ENCODE measurements around the gene CD300LG.

GRCh38 chr17:43853546-43853945 lies 6.6 kb downstream of the CD300LG start:
- TF ChIP-seq, protein P1, sequence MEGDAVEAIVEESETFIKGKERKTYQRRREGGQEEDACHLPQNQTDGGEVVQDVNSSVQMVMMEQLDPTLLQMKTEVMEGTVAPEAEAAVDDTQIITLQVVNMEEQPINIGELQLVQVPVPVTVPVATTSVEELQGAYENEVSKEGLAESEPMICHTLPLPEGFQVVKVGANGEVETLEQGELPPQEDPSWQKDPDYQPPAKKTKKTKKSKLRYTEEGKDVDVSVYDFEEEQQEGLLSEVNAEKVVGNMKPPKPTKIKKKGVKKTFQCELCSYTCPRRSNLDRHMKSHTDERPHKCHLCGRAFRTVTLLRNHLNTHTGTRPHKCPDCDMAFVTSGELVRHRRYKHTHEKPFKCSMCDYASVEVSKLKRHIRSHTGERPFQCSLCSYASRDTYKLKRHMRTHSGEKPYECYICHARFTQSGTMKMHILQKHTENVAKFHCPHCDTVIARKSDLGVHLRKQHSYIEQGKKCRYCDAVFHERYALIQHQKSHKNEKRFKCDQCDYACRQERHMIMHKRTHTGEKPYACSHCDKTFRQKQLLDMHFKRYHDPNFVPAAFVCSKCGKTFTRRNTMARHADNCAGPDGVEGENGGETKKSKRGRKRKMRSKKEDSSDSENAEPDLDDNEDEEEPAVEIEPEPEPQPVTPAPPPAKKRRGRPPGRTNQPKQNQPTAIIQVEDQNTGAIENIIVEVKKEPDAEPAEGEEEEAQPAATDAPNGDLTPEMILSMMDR (conservative IDR thresholded peaks at IDR 0.05; ENCODE audit: low read depth in 2 of 2): no peak
- TF ChIP-seq REST (IDR thresholded peaks at IDR 0.05; ENCODE audit: unreplicated experiment) (no peak), EZH2phosphoT487 (IDR thresholded peaks at IDR 0.05; ENCODE audit: unreplicated experiment) (no peak), POLR2AphosphoS5 (IDR thresholded peaks at IDR 0.05; ENCODE audit: low read depth) (no peak), EZH2 (IDR thresholded peaks at IDR 0.05; ENCODE audit: low read depth, unreplicated experiment) (no peak), CREB1 (CRISPR knock-in tag; IDR thresholded peaks at IDR 0.05; ENCODE audit: low read depth) (no peak)

All from GM23338 (cell line).